NB4 (cell line): ENCODE results near the gene TSPAN4.

ENCODE experiments used
- MYC ChIP-seq: IDR thresholded peaks from 2 replicates; pipeline ENCODE4 v1.6.1; 2011; ENCODE audit warnings: low read depth, low read length
- POLR2A ChIP-seq: IDR thresholded peaks from 2 replicates; pipeline ENCODE4 v1.6.1; 2011; ENCODE audit warnings: mild to moderate bottlenecking; ENCODE audit not compliant: insufficient read length; ENCODE audit errors: extremely low read depth
- TF ChIP-seq, protein P1 (sequence below): IDR thresholded peaks from one replicate; pipeline ENCODE4 v1.5.1; 2012; ENCODE audit warnings: low read depth, low read length
- TF ChIP-seq, protein P2 (sequence below): IDR thresholded peaks from 2 replicates; pipeline ENCODE4 v1.6.1; 2011; ENCODE audit warnings: low read depth, low read length

DNA sequence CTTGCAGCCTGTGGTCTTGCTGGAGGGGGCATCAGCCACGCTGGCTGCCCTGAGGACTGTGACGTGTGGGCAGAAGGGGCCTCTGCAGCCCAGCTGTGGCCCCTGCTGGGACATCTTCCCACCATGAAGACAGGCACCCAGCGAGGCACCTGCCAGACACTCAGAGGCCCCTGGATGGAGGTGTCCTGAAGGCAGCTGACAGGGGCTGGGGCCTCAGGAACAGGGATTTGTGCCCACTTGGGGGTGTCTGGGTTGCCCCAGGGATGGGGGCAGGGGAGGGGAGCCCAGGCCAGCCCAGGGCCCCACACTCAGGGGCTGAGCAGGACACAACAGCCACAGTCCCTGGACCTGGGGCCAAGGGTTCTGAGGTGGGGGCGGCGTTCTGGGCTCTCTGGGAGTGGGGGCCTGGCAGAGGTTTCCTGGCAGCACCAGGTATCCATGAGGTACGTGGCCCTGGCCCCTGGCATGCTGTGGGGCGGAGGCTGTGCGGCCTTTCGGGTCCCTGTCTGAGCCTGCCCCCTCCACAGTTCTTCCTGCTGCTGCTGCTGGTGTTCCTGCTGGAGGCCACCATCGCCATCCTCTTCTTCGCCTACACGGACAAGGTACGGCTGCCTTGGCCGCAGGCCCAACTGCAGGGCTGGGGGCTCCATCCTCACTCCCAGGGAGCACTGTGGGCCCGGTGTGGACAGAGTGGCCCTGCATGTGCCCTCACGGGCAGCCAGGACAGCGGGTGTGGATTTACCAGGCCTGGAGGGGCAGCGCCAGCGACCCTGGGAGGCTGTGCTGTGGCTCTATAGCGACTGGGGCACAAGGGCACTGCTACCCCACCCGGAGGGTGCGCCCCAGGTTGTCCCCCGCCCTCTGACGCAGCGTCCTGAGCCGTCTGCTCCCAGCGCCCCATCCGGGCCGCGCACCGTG lies 21.5 kb downstream of the TSPAN4 start:
- TF ChIP-seq MYC: no peak
- no peak for TF ChIP-seq POLR2A
- TF ChIP-seq, protein P1, sequence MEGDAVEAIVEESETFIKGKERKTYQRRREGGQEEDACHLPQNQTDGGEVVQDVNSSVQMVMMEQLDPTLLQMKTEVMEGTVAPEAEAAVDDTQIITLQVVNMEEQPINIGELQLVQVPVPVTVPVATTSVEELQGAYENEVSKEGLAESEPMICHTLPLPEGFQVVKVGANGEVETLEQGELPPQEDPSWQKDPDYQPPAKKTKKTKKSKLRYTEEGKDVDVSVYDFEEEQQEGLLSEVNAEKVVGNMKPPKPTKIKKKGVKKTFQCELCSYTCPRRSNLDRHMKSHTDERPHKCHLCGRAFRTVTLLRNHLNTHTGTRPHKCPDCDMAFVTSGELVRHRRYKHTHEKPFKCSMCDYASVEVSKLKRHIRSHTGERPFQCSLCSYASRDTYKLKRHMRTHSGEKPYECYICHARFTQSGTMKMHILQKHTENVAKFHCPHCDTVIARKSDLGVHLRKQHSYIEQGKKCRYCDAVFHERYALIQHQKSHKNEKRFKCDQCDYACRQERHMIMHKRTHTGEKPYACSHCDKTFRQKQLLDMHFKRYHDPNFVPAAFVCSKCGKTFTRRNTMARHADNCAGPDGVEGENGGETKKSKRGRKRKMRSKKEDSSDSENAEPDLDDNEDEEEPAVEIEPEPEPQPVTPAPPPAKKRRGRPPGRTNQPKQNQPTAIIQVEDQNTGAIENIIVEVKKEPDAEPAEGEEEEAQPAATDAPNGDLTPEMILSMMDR: no peak
- TF ChIP-seq, protein P2, sequence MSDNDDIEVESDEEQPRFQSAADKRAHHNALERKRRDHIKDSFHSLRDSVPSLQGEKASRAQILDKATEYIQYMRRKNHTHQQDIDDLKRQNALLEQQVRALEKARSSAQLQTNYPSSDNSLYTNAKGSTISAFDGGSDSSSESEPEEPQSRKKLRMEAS: no peak
